HEK293T (cell line): Measurements from ENCODE around the gene FBLN7.

Experiments
- ARNT ChIP-seq: fragments of 450-650 bp; IDR thresholded peaks from 2 replicates; pipeline ENCODE4 v1.6.1; 2017; ENCODE audit warnings: mild to moderate bottlenecking
- BHLHE40 ChIP-seq: fragments of 450-650 bp; IDR thresholded peaks from 2 replicates; pipeline ENCODE4 v1.6.1; 2016; ENCODE audit warnings: mild to moderate bottlenecking, moderate library complexity, borderline replicate concordance
- ELF4 ChIP-seq: fragments of 450-650 bp; IDR thresholded peaks from 2 replicates; pipeline ENCODE4 v1.6.1; 2017; ENCODE audit warnings: antibody characterized with exemption
- FOXA1 ChIP-seq: fragments of 450-650 bp; IDR thresholded peaks from 2 replicates; pipeline ENCODE4 v1.6.1; 2016; ENCODE audit warnings: mild to moderate bottlenecking
- FOXK2 ChIP-seq: fragments of 450-650 bp; IDR thresholded peaks from 2 replicates; pipeline ENCODE4 v1.6.1; 2016; ENCODE audit warnings: mild to moderate bottlenecking
- FOXM1 ChIP-seq: fragments of 450-650 bp; IDR thresholded peaks from 2 replicates; pipeline ENCODE4 v1.6.1; 2017; ENCODE audit warnings: mild to moderate bottlenecking, borderline replicate concordance
- L3MBTL2 ChIP-seq: fragments of 450-650 bp; conservative IDR thresholded peaks from 2 replicates; pipeline ENCODE4 v1.6.1; 2016; ENCODE audit warnings: mild to moderate bottlenecking
- NFRKB ChIP-seq: fragments of 450-650 bp; IDR thresholded peaks from 2 replicates; pipeline ENCODE4 v1.6.1; 2016; ENCODE audit warnings: mild to moderate bottlenecking, moderate library complexity
- SP1 ChIP-seq: fragments of 450-650 bp; IDR thresholded peaks from 2 replicates; pipeline ENCODE4 v1.6.1; 2017
- SUZ12 ChIP-seq: fragments of 450-650 bp; IDR thresholded peaks from 2 replicates; pipeline ENCODE4 v1.6.1; 2016; ENCODE audit warnings: mild to moderate bottlenecking
- TARDBP ChIP-seq: fragments of 450-650 bp; IDR thresholded peaks from 2 replicates; pipeline ENCODE4 v1.6.1; 2016
- ZNF384 ChIP-seq: fragments of 450-650 bp; IDR thresholded peaks from 2 replicates; pipeline ENCODE4 v1.6.1; 2016

DNA sequence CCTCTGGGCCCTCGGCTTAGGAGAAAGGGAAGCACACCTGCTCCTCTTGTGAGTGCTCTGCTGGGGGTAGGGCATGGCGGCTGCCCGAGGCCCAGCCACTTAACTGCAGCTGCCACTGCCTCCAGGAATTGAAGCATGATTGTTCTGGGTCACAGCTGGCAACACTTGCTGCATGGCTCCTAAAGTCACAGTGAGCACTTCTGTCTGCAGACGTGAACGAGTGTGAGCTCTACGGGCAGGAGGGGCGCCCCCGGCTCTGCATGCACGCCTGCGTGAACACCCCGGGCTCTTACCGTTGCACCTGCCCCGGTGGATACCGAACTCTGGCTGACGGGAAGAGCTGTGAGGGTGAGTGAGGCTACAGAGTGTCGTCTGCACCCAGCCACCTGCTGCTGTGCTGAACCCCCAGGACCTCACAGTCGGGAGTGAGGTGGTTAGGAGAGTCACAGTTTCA is 44.4 kb downstream of the FBLN7 start:
- TF ChIP-seq ZNF384 (no peak), TARDBP (no peak), FOXA1 (no peak), ELF4 (no peak), BHLHE40 (no peak), SP1 (no peak), FOXM1 (no peak), L3MBTL2 (no peak), FOXK2 (no peak), SUZ12 (no peak), ARNT (no peak), NFRKB (no peak)
